ENCODE results near the gene AMZ1.

DNA sequence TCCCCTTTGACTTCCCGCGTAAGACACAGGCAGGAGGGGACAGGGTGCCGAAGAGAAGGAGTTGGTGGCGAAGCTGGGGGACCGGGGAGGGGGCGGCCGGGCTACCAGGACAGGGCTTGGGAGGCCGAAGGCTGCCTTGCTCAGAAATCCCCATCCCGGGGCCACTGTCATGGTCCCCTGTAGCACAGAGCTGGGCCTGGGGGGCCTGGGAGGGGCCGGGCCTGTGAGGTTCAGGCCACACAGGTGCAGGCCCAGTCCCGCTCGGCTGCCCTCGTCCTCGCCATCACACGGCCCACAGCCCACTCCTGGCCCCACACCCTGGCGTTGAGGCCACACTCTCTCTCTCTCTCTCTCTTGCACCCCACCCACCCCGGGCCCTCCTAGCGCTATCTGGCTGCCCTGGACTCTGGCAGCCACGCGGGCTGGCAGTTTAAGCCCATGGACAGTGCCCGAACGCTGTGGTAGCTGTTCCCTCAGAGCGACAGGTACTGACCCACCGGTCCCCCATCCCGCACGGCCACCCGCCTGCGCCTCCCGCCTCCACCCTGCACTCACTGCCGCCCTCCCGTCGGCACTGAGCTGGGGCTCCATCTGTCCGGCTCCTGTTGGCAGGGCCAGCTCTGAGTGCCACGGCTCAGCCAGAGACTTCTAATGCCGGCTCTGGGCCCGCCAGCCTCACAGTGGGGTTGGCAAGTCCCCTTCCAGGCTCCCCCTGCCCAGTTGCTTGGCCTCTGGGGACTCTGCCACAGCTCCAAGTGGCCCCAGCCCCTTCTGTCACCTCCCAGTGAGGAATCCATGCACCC, 28.2 kb upstream of the AMZ1 start:
- TF ChIP-seq JUN (CRISPR knock-in tag; IDR thresholded peaks at IDR 0.05) (no peak), CREB1 (CRISPR knock-in tag; IDR thresholded peaks at IDR 0.05) (no peak), ATF1 (CRISPR knock-in tag; IDR thresholded peaks at IDR 0.05) (no peak), SMAD4 (CRISPR knock-in tag; IDR thresholded peaks at IDR 0.05) (no peak)
- TF ChIP-seq, protein P1, sequence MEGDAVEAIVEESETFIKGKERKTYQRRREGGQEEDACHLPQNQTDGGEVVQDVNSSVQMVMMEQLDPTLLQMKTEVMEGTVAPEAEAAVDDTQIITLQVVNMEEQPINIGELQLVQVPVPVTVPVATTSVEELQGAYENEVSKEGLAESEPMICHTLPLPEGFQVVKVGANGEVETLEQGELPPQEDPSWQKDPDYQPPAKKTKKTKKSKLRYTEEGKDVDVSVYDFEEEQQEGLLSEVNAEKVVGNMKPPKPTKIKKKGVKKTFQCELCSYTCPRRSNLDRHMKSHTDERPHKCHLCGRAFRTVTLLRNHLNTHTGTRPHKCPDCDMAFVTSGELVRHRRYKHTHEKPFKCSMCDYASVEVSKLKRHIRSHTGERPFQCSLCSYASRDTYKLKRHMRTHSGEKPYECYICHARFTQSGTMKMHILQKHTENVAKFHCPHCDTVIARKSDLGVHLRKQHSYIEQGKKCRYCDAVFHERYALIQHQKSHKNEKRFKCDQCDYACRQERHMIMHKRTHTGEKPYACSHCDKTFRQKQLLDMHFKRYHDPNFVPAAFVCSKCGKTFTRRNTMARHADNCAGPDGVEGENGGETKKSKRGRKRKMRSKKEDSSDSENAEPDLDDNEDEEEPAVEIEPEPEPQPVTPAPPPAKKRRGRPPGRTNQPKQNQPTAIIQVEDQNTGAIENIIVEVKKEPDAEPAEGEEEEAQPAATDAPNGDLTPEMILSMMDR (IDR thresholded peaks at IDR 0.05) = no peak
- TF ChIP-seq, protein P2, sequence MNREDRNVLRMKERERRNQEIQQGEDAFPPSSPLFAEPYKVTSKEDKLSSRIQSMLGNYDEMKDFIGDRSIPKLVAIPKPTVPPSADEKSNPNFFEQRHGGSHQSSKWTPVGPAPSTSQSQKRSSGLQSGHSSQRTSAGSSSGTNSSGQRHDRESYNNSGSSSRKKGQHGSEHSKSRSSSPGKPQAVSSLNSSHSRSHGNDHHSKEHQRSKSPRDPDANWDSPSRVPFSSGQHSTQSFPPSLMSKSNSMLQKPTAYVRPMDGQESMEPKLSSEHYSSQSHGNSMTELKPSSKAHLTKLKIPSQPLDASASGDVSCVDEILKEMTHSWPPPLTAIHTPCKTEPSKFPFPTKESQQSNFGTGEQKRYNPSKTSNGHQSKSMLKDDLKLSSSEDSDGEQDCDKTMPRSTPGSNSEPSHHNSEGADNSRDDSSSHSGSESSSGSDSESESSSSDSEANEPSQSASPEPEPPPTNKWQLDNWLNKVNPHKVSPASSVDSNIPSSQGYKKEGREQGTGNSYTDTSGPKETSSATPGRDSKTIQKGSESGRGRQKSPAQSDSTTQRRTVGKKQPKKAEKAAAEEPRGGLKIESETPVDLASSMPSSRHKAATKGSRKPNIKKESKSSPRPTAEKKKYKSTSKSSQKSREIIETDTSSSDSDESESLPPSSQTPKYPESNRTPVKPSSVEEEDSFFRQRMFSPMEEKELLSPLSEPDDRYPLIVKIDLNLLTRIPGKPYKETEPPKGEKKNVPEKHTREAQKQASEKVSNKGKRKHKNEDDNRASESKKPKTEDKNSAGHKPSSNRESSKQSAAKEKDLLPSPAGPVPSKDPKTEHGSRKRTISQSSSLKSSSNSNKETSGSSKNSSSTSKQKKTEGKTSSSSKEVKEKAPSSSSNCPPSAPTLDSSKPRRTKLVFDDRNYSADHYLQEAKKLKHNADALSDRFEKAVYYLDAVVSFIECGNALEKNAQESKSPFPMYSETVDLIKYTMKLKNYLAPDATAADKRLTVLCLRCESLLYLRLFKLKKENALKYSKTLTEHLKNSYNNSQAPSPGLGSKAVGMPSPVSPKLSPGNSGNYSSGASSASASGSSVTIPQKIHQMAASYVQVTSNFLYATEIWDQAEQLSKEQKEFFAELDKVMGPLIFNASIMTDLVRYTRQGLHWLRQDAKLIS (CRISPR knock-in tag; IDR thresholded peaks at IDR 0.05; ENCODE audit: borderline replicate concordance) = no peak
- TF ChIP-seq, protein P3, sequence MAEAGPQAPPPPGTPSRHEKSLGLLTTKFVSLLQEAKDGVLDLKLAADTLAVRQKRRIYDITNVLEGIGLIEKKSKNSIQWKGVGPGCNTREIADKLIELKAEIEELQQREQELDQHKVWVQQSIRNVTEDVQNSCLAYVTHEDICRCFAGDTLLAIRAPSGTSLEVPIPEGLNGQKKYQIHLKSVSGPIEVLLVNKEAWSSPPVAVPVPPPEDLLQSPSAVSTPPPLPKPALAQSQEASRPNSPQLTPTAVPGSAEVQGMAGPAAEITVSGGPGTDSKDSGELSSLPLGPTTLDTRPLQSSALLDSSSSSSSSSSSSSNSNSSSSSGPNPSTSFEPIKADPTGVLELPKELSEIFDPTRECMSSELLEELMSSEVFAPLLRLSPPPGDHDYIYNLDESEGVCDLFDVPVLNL (CRISPR knock-in tag; IDR thresholded peaks at IDR 0.05; ENCODE audit: borderline replicate concordance, low read depth) = no peak
- TF ChIP-seq, protein P4, sequence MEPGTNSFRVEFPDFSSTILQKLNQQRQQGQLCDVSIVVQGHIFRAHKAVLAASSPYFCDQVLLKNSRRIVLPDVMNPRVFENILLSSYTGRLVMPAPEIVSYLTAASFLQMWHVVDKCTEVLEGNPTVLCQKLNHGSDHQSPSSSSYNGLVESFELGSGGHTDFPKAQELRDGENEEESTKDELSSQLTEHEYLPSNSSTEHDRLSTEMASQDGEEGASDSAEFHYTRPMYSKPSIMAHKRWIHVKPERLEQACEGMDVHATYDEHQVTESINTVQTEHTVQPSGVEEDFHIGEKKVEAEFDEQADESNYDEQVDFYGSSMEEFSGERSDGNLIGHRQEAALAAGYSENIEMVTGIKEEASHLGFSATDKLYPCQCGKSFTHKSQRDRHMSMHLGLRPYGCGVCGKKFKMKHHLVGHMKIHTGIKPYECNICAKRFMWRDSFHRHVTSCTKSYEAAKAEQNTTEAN (CRISPR knock-in tag; IDR thresholded peaks at IDR 0.05) = no peak
- TF ChIP-seq, protein P5, sequence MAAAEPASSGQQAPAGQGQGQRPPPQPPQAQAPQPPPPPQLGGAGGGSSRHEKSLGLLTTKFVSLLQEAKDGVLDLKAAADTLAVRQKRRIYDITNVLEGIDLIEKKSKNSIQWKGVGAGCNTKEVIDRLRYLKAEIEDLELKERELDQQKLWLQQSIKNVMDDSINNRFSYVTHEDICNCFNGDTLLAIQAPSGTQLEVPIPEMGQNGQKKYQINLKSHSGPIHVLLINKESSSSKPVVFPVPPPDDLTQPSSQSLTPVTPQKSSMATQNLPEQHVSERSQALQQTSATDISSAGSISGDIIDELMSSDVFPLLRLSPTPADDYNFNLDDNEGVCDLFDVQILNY (CRISPR knock-in tag; IDR thresholded peaks at IDR 0.05) = no peak
- TF ChIP-seq, protein P6, sequence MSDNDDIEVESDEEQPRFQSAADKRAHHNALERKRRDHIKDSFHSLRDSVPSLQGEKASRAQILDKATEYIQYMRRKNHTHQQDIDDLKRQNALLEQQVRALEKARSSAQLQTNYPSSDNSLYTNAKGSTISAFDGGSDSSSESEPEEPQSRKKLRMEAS (CRISPR knock-in tag; IDR thresholded peaks at IDR 0.05) = no peak
- TF ChIP-seq, protein P7, sequence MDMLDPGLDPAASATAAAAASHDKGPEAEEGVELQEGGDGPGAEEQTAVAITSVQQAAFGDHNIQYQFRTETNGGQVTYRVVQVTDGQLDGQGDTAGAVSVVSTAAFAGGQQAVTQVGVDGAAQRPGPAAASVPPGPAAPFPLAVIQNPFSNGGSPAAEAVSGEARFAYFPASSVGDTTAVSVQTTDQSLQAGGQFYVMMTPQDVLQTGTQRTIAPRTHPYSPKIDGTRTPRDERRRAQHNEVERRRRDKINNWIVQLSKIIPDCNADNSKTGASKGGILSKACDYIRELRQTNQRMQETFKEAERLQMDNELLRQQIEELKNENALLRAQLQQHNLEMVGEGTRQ (CRISPR knock-in tag; IDR thresholded peaks at IDR 0.05) = no peak
